ENCODE measurements around the gene ZNF311.
A peak's percentile ranks its signal among the peaks of the same experiment; 100 is the strongest.
"Not testable (repeated sequence)": the region's sequence is repeated elsewhere in the genome, so short reads cannot be mapped to it uniquely, and the experiment has no call there.

Gene ZNF311

DNA sequence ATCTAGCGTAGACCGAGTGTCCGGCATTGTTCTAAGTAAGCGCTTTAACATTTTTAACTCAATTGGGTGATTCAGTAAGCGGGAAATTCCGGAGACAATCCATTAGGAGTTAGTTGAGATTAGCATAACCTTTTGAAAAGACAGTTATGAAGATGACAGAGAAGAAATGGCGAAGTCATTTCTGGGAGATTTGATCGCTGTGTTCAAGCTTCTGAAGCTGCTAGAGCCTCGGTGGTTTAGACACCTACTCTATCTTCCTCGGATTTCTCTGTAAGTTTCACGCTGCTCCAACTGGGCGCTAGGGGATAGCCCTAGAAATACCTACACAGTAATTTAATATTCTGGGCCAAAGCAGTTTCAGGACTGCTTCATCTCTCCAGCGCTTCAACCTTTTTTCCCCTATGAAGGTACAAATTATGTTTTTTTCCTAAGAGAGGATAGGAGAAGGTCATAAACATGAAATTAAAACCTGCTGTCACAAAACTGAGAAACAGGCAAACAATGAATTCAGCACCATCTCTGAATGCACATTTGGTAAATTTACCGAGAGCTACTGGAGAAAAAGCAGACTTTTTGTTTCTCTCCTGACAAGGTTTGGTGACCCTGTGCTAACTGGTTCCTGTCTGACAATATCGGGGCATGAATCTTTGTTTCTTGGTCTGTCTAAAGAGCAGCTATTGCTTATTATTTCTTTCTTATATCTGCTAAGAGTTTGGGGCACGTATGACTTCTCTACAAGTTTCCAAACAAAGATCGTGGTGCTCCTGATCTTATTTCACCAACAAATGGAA, 22.4 kb downstream of the ZNF311 start:
- DNase-seq: peak; percentile 54 to 62

GRCh38 chr6:28981833-28982475, 23.2 kb downstream of the ZNF311 start:
- DNase-seq: peak; percentile 95 to 97

DNA sequence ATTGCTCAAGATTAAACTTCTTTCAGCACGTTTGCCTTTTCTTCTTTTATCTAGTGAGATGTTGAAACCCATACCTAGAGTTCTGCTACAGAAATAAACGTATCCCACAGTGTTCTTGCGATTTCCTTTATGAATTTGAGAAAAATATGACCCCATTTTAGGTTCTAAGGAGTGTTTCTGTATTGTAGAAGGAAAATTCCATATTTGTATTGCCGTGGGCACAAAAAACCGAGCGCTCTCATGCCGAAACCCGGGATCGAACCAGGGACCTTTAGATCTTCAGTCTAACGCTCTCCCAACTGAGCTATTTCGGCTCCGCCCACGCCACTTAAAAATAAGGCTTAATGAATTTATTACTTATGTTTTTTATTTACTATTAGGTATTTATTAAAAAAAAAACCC, 23.7 kb downstream of the ZNF311 start:
- DNase-seq: peak; percentile 88 to 89

DNA sequence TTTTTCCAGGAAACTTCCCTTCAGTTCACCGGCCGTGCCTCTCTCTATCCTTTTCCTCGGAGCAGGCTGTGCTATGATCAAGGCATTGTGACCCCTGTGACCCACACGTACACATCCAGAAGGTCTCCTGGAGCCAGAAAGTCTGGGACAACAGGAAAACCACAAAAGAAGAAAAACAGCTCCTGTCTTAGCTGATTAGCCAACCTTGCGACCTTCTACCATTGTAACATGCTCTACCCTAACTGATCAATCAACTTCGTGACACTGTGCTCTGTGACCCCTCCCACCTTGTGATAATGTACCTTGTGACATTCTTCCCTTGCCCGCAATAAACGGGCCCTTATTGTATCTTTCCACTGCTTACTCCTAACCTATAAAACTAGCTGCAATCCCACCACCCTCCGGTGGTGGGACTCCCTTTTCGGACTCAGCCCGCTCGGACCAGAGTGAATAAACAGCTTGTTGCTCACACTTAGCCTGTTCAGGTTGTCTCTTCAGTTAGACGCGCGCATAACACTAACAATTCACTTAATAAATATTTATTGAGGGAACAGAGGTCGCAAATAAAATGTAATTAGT, 24.2 kb downstream of the ZNF311 start:
- peak; percentile 58 for DNase-seq

GRCh38 chr6:28980137-28980851, 24.8 kb downstream of the ZNF311 start:
- DNase-seq: no peak

- no peak for DNase-seq
These were observed 25.4 kb downstream of the ZNF311 start for GRCh38 chr6:28979679-28980078.

- DNase-seq: peak in 1 of 2 donors; percentile 34
These were observed 26.1 kb downstream of the ZNF311 start for GRCh38 chr6:28978959-28979561.

- DNase-seq: no peak
These were observed 27.0 kb downstream of the ZNF311 start for GRCh38 chr6:28978133-28978491.

DNA sequence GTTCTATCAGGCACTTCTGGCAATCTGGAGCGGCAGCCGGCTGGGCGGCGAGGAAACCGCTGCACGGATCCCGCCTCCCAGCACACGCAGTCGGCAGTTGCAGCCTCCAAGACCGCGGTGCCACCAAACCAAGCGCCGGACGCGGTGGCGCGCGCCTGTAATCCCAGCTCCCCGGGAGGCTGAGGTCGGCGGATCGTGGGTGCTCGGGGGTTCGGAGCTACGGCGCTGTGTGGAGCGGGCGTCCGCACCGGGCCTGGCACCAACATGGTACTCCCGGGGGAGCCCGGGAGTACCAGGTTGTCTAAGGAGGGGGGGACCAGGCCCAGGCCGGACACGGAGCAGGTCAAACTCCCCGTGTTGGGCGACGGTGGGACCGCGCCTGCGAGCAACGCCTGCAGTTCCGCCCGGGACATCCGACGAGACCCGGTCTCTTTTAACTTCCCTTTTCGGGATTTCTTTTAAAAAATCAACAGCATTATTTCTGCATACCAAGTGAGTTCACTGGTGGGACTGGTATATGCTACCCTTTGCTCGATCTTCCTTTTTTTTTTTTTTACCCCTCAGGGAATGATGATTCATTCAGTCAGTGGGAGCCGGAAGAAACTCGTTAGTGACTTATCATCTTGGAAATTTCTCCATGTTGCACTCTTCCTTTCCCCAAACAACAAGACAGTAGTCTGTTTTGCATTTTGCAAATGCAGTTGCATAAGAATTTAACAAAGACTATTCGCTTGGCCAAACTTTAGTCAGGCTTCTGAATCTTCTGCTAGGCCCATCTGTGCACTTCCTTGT, 27.6 kb downstream of the ZNF311 start:
- peak; percentile 67 to 73 for DNase-seq

- DNase-seq: no peak
These were observed 28.4 kb downstream of the ZNF311 start for GRCh38 chr6:28976677-28977076.

DNA sequence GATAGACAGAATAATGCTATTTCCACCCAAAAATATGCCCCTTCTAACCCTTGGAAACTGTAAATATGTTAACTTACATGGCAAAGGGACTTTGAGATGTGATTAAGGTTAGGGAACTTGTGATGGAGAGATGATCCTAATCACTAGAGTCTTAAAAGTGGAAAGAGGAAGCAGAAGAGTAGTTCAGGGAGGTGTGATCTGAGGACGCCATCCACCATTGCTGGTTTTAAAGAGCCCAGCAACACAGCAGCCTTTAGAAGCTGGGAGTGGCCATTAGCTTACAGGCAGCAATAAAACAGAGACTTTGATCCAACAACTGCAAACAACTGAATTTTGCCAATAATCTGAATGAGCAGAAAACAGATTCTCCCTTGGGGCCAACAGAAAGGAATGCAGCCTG, 30.6 kb downstream of the ZNF311 start:
- DNase-seq: no peak

- DNase-seq: not testable (repeated sequence)
These were observed 35.1 kb downstream of the ZNF311 start for GRCh38 chr6:28970056-28970455.

DNA sequence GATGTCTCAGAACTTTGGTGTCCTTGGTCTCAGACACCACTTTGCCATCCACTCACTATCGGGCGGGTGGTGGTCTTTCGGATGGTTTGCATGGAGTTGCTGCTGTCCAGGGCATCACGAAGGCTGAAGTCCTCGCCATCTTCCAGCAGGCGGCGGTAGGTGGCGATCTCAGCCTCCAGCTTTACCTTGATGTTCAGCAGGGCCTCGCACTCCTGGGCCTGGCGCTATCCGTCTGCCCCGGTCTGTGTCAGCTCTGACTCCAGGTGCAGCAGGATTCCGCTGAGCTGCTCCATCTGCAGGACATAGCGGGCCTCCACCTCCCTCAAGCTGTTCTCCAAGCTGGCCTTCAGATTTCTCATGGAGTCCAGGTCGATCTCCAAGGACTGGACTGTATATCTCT, 36.0 kb downstream of the ZNF311 start:
- DNase-seq: no peak

DNA sequence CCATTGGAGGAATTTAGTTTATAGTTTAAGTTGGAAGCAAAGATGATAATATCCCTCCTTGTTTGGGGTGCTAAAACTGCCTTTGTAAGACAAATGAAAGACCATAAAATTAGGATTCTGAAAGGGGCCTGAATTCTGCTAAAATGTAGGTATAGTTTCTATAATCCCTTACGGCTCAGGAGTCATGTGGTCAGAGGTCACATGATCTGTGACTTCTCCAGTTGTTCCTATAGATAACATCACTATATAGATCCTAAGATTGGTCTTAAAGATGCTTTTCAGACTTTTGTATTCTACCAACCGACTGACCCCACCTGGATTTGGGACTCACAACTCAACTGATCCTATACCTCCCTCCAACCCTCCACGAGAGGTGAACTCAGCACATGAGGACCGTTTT, 36.6 kb downstream of the ZNF311 start:
- DNase-seq: no peak

DNA sequence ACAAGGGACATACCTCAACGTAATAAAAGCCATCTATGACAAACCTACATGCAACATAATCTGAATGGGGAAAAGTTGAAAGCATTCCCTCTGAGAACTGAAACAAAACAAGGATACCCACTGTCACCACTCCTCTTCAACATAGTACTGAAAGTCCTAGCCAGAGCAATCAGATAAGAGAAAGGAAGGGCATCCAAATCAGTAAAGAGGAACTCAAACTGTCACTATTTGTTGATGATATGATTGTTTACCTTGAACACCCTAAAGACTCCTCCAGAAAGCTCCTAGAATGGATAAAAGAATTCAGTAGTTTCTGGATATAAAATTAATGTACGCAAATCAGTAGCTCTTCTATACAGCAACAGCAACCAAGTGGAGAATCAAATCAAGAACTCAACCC, 39.4 kb downstream of the ZNF311 start:
- DNase-seq: no peak

DNA sequence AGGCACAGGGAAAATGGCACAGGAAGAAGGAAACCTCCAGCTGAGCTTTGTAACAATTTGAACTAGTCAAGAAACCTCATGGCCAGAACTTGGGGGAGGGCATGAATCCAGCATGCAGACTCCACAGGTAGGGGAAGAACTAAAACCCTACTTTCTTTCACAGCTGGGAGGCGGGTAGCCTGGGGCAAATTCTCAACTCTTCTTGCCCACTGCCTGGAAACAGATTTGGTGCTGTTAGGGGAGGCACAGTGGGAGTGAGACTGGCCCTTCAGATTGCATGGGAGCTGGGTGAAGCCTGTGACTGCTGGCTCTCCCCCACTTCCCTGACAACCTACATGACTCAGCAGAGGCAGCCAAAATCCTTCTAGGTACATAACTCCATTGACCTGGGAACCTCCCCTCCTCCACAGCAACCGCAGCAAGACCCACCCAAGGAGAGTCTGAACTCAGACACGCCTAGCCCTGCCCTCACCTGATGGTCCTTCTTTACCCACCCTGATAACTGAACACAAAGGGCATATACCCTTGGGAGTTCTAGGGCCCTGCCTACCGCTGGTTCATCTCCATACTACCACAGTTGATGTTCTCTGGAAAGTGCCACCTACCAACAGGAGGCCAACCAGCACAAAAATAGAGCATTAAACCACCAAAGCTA, 44.1 kb downstream of the ZNF311 start:
- no peak for DNase-seq

DNA sequence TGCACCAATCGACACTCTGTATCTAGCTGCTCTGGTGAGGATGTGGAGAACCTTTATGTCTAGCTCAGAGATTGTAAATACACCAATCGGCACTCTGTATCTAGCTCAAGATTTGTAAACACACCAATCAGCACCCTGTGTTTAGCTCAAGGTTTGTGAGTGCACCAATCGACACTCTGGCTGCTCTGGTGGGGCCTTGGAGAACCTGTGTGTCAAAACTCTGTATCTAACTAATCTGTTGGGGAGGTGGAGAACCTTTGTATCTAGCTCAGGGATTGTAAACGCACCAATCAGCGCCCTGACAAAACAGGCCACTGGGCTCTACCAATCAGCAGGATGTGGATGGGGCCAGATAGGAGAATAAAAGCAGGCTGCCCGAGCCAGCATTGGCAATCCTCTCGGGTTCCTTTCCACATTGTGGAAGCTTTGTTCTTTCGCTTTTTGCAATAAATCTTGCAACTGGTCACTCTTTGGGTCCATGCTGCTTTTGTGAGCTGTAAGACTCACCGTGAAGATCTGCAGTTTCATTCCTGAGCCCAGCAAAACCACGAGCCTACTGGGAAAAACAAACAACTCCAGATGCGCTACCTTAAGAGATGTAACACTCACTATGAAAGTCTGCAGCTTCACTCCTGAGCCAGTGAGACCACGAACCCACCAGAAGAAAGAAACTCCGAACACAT, 46.4 kb downstream of the ZNF311 start:
- not testable (repeated sequence) for DNase-seq

GRCh38 chr6:28957795-28958314, 47.3 kb downstream of the ZNF311 start:
- DNase-seq: not testable (repeated sequence)

GRCh38 chr6:28956331-28956730, 48.8 kb downstream of the ZNF311 start:
- no peak for DNase-seq

DNA sequence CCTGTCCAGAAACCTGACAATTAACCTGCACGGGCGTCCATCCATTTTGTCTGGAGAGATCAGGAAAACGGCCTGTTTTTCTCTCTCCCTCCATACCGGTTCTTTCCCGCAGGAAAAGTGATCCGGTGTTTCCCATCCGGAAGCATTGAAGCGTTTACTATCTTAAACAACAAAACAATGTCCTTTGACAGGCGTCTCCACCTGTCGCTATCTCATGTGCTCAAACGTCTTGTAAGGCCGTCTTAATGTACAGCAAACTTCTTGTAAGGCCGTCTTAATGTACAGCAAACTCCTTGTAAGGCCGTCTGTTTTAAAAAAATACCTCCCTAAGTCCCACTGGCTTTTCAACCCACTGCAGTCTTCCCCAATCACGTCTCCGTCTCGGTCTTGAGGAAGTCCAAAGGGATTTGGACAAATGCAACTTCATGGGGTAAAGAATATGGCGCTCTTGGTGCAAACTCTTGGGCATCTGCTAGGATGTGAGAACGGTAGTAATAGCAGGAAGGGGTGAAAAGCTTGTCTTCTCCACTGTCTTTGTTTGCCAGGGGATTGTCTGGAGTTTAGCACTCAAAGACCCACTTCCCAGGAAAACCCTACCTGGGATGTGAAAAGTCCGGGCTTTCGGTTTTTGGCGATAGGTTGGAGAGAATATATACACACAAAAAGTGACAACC, 51.4 kb downstream of the ZNF311 start:
- DNase-seq: no peak
